Tibial artery (tissue), 4 donors: ENCODE results near the gene SCYGR2.

Experiments used
- DNase-seq, 2 donors: peaks; one replicate each; pipeline ENCODE4 v3.0.0-alpha.2; 2019
- H3K27ac ChIP-seq, 2 donors: fragments of 200-600 bp; sonication (generic) in 1 of 2; 1 replicate in 1 of 2; 2 replicates in 1 of 2; pipeline ENCODE4 v1.5.1; 2018 to 2019; ENCODE audit warnings: mild to moderate bottlenecking in 1 of 2
- H3K27me3 ChIP-seq, 2 donors: fragments of 200-600 bp; sonication (generic) in 1 of 2; one replicate each; pipeline versions ENCODE4 v1.5.1 to v1.6.0; 2016 to 2019
- H3K36me3 ChIP-seq, 3 donors: fragments of 200-600 bp; sonication (generic) in 2 of 3; one replicate each; pipeline ENCODE4 v1.5.1; 2016 to 2019; ENCODE audit warnings: mild to moderate bottlenecking in 2 of 3
- H3K4me1 ChIP-seq, 4 donors: fragments of 200-600 bp; sonication (generic) in 2 of 4; 1 replicate in 3 of 4; 2 replicates in 1 of 4; pipeline ENCODE4 v1.5.1; 2016 to 2019
- H3K4me3 ChIP-seq, 2 donors: fragments of 200-600 bp; sonication (generic) in 1 of 2; 1 replicate in 1 of 2; 2 replicates in 1 of 2; pipeline ENCODE4 v1.5.1; 2018 to 2019; ENCODE audit warnings: mild to moderate bottlenecking in 2 of 2
- H3K9me3 ChIP-seq, 3 donors: fragments of 200-600 bp; sonication (generic) in 1 of 3; one replicate each; pipeline ENCODE4 v1.5.1; 2016 to 2019
- intact Hi-C: fragments of 100-400 bp; cut with DNase I; formaldehyde crosslinking; loops from one replicate; pipeline ENCODE4 v1.15.0; 2023; ENCODE audit warnings: low total_unique reads
- TF ChIP-seq, protein P1 (sequence below), 2 experiments: fragments of 200-600 bp in 1 of 2; fragments of 450-650 bp in 1 of 2; IDR thresholded peaks; one replicate each; pipeline ENCODE4 v1.5.1; 2017 to 2019; ENCODE audit warnings: antibody characterized with exemption in 2 of 2, mild to moderate bottlenecking in 1 of 2, moderate library complexity in 1 of 2

The SCYGR2 gene

DNA sequence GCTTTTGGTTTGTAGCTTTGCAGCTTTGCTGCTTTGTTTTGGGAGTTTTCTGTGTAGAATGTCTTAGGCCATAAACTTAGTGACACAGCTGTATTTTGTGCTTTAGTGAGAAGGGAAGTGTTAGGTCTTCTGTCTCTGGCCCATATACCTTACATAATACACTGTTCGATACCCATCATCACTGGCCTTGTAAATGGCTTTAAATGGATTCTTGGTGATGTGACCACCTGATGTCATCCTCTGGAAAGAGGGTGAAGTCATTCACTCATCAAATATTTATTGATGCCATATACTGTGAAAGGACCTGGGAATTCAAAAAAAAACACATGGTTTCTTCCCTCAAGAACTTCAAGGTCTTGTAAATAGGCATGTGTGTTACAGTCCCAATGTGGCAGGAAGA, 18.9 kb upstream of the SCYGR2 start:
- no peak overlapping the region for H3K27ac ChIP-seq
- peaks cover 0 to 15% (median 13%) of the 10 kb centered on the region in 3 donors for H3K9me3 ChIP-seq
- no peak for DNase-seq

DNA sequence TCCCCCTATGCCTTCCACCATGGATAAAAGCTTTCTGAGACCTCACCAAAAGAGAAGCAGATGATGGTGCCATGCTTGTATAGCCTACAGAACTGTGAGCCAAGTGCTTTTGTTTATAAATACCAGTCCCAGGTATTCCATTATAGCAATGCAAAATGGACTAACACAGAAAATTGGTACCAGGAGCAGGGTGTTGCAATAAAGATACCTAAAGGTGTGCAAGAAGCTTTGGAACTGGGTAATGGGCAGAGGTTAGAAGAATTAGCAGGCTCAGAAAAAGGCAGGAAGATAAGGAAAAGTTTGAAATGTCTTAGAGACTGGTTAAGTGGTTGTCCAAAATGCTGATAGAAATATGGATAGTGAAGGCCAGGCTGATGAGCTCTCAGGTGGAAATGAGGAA, 16.3 kb upstream of the SCYGR2 start:
- DNase-seq, result no peak
- Histone ChIP-seq H3K4me3 (no peak overlapping the region), H3K9me3 (peaks cover 0 to 15% (median 13%) of the 10 kb centered on the region in 3 donors), H3K27me3 (no peaks in the 10 kb centered on the region), H3K36me3 (no peaks in the 10 kb centered on the region), H3K27ac (no peak overlapping the region), H3K4me1 (no peaks in the 10 kb centered on the region)
- intact Hi-C loops, result no loop called here
- TF ChIP-seq, protein P1, sequence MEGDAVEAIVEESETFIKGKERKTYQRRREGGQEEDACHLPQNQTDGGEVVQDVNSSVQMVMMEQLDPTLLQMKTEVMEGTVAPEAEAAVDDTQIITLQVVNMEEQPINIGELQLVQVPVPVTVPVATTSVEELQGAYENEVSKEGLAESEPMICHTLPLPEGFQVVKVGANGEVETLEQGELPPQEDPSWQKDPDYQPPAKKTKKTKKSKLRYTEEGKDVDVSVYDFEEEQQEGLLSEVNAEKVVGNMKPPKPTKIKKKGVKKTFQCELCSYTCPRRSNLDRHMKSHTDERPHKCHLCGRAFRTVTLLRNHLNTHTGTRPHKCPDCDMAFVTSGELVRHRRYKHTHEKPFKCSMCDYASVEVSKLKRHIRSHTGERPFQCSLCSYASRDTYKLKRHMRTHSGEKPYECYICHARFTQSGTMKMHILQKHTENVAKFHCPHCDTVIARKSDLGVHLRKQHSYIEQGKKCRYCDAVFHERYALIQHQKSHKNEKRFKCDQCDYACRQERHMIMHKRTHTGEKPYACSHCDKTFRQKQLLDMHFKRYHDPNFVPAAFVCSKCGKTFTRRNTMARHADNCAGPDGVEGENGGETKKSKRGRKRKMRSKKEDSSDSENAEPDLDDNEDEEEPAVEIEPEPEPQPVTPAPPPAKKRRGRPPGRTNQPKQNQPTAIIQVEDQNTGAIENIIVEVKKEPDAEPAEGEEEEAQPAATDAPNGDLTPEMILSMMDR (IDR thresholded peaks at IDR 0.05), result no peak

More for the DNA sequence above, 18.9 kb upstream of the SCYGR2 start:
- H3K36me3 ChIP-seq, result no peaks in the 10 kb centered on the region
- intact Hi-C loops, result no loop called here
- no peaks in the 10 kb centered on the region for H3K4me1 ChIP-seq
- TF ChIP-seq, protein P1 (IDR thresholded peaks at IDR 0.05), result no peak
- no peaks in the 10 kb centered on the region for H3K27me3 ChIP-seq
- no peak overlapping the region for H3K4me3 ChIP-seq

DNA sequence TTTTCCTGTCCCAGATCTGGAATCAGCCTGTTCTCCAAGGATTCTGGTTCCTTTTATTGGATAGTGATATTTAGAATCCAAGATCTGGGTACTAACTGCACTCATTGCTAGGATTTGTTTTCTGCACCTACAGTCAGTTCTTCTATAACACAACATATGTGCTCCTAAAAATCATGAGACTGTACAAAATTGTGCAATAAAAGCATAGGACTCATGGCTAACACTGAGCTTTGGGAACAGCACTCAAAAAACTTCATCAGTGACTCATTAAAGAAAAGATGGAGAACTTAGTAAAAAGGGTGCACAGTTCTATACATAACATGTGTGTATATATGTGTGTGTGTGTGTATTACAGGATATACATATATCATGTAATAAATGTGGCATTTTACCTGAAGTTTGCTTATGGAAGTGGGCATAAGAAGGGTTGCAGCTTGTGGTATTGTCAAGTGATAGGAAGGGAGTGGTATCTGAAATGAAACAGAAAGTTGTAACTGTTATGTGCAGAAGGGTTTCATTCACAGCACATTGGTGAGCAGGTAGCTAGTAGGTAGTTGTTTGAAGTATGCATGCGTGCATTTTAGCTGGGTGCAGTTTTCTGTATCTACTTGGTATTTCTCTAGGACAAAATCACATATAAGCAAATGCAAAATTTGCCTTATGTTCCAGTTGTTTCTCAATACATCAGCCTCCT, 5.9 kb upstream of the SCYGR2 start:
- no peak overlapping the region for H3K27ac ChIP-seq
- TF ChIP-seq, protein P1 (IDR thresholded peaks at IDR 0.05), result no peak
- H3K4me1 ChIP-seq, result no peaks in the 10 kb centered on the region
- H3K9me3 ChIP-seq, result peaks cover 0 to 6% (median 4%) of the 10 kb centered on the region in 3 donors
- no peak overlapping the region for H3K4me3 ChIP-seq
- H3K27me3 ChIP-seq, result no peaks in the 10 kb centered on the region
- DNase-seq, result no peak
- H3K36me3 ChIP-seq, result no peaks in the 10 kb centered on the region
- intact Hi-C loops, result no loop called here

DNA sequence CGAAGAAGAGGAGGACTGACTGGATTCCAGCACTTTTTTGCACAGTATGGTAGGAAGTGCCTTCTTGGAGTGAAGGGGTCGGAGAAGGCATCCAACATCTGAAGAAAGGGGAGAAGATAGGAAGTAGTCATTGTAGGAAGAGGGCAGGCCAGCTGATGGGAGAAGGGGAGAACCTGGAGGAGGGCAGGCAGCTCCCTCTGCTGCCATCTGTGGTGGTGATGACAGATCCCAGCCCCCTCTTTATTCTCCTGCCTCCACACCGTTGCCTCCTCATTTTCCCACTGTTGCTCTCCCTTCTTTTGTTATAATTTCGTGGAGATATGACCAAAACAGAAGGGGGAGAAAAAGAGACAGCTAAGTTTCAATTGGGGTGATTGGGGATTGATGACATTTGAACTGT, 2.9 kb upstream of the SCYGR2 start:
- no peaks in the 10 kb centered on the region for H3K27me3 ChIP-seq
- intact Hi-C loops, result no loop called here
- TF ChIP-seq, protein P1 (IDR thresholded peaks at IDR 0.05), result no peak
- DNase-seq, result no peak
- no peak overlapping the region for H3K27ac ChIP-seq
- no peaks in the 10 kb centered on the region for H3K4me1 ChIP-seq
- H3K9me3 ChIP-seq, result no peaks in the 10 kb centered on the region
- no peaks in the 10 kb centered on the region for H3K36me3 ChIP-seq
- H3K4me3 ChIP-seq, result no peak overlapping the region

GRCh38 chr2:227597036-227597435, 1.7 kb upstream of the SCYGR2 start:
- no peak for DNase-seq
- Histone ChIP-seq H3K27me3 (no peaks in the 10 kb centered on the region), H3K4me3 (no peak overlapping the region), H3K27ac (no peak overlapping the region), H3K4me1 (no peaks in the 10 kb centered on the region), H3K9me3 (no peaks in the 10 kb centered on the region), H3K36me3 (no peaks in the 10 kb centered on the region)
- intact Hi-C loops, result no loop called here
- TF ChIP-seq, protein P1 (IDR thresholded peaks at IDR 0.05), result no peak
